A673 (cell line): ENCODE data around the gene SLC24A5. TPM values are rescaled to one million over a fixed set of nuclear protein-coding genes. Genes with fewer than 3 reads are reported as not detected.
A peak's percentile ranks its signal among the peaks of the same experiment; 100 is the strongest.

Experiments
- BruUV-seq: library from RNA; stranded (reverse); fragments of 400-500 nt; replicated peaks from 2 replicates; lab custom pipeline; 2021; lab: Mats Ljungman, UMichigan
- CTCF ChIA-PET: fragments of 300-600 bp; sonication (Branson Sonifier 250); formaldehyde crosslinking; loops from one replicate; lab custom pipeline; 2022; ENCODE audit warnings: antibody characterized with exemption; lab: Charles Lee
- POLR2A ChIA-PET: fragments of 300-600 bp; sonication (Branson Sonifier 250); formaldehyde crosslinking; loops from one replicate; lab custom pipeline; 2022; ENCODE audit warnings: antibody characterized with exemption; ENCODE audit not compliant: low non-redundant PET; lab: Charles Lee
- DNase-seq: peaks from one replicate; pipeline ENCODE4 v3.0.0-alpha.2; 2015; ENCODE audit warnings: low spot score
- H3K27ac ChIP-seq: fragments of 200-600 bp; sonication (generic); 2 replicates; pipeline ENCODE4 v1.5.1; 2016; ENCODE audit warnings: mixed run types, low read depth, mild to moderate bottlenecking, mixed read lengths, antibody characterized with exemption, low read length; ENCODE audit not compliant: poor library complexity, severe bottlenecking
- H3K27me3 ChIP-seq: fragments of 200-600 bp; sonication (generic); replicated peaks from 2 replicates; pipeline ENCODE4 v1.6.1; 2017; ENCODE audit warnings: mixed run types, low read depth, mild to moderate bottlenecking, mixed read lengths, antibody characterized with exemption, low read length; ENCODE audit not compliant: insufficient read depth, poor library complexity
- H3K36me3 ChIP-seq: fragments of 200-600 bp; sonication (generic); 2 replicates; pipeline ENCODE4 v1.6.1; 2016; ENCODE audit warnings: mixed run types, mild to moderate bottlenecking, mixed read lengths, antibody characterized with exemption, low read length; ENCODE audit not compliant: insufficient read depth, poor library complexity, severe bottlenecking
- H3K4me1 ChIP-seq: fragments of 200-600 bp; sonication (generic); 2 replicates; pipeline ENCODE4 v1.6.1; 2017; ENCODE audit warnings: mixed run types, mild to moderate bottlenecking, mixed read lengths, antibody characterized with exemption, low read length; ENCODE audit not compliant: insufficient read depth, poor library complexity, severe bottlenecking
- H3K4me3 ChIP-seq: fragments of 200-600 bp; sonication (generic); 2 replicates; pipeline ENCODE4 v1.5.1; 2016; ENCODE audit warnings: low read depth, mixed run types, mild to moderate bottlenecking, mixed read lengths, low read length; ENCODE audit not compliant: poor library complexity, severe bottlenecking
- H3K9me3 ChIP-seq: fragments of 200-600 bp; sonication (generic); 2 replicates; pipeline ENCODE4 v1.6.1; 2016; ENCODE audit warnings: mixed run types, low read depth, mild to moderate bottlenecking, mixed read lengths, antibody characterized with exemption, low read length; ENCODE audit not compliant: poor library complexity, severe bottlenecking
- EZH2 ChIP-seq: fragments of 200-600 bp; sonication (generic); IDR thresholded peaks from 2 replicates; pipeline ENCODE4 v1.6.1; 2017; ENCODE audit warnings: borderline replicate concordance, low read depth, mild to moderate bottlenecking, mixed read lengths, antibody characterized with exemption, low read length; ENCODE audit not compliant: poor library complexity, severe bottlenecking
- intact Hi-C: fragments of 100-400 bp; cut with micrococcal nuclease; formaldehyde crosslinking; loops from one replicate; pipeline ENCODE4 v1.10.0; 2022; ENCODE audit not compliant: unreplicated experiment
- total RNA-seq: library from RNA; stranded (reverse); gene quantifications from 2 replicates; pipeline ENCODE4 v1.2.3, GENCODE V29; 2021
- TF ChIP-seq, protein P1 (sequence below): fragments of 300-800, 200-600 bp; sonication (generic); conservative IDR thresholded peaks from 2 replicates; pipeline ENCODE4 v1.5.1; 2017; ENCODE audit warnings: low read depth, mild to moderate bottlenecking, antibody characterized with exemption, low read length, moderate library complexity, mixed read lengths

Gene SLC24A5
- total RNA-seq, 1 experiment from 2014 or later = not detected

DNA sequence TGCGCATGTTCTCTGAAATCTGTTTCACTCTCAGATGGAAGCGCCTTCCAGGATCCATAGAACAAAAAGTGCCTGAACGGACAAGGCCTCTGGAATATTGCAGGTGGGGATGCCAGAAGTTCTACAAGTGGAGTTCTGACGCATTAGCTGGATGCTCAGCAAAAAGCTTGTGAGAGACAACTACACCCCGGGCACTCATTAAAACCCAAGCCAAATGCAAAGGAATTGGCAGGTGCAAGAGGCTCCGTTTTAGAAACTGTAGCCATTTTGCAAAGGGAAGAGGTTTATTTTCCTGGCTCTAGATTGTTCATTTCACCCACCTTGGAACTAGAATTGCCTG is 35.2 kb upstream of the SLC24A5 start:
- ChIA-PET POLR2A (no interaction called here), CTCF (interaction anchor here (0.5 to 1.6 kb wide), 11 partner anchors 10 to 890 kb away, joined by 3 to 20 read pairs (median 4); no protein-coding TSS in a partner anchor)
- H3K27me3 ChIP-seq = no peaks in the 10 kb centered on the region
- no peaks in the 10 kb centered on the region for H3K36me3 ChIP-seq
- no peak overlapping the region for H3K4me3 ChIP-seq
- H3K9me3 ChIP-seq = no peaks in the 10 kb centered on the region
- intact Hi-C loops = loop anchor here (2.0 to 10.0 kb wide), 3 partner anchors 93 to 889 kb away; partner anchors contain the start of gene SEMA6D
- no peak overlapping the region for H3K27ac ChIP-seq
- no peaks in the 10 kb centered on the region for H3K4me1 ChIP-seq
- BruUV-seq = no TSS peak
- TF ChIP-seq, protein P1, sequence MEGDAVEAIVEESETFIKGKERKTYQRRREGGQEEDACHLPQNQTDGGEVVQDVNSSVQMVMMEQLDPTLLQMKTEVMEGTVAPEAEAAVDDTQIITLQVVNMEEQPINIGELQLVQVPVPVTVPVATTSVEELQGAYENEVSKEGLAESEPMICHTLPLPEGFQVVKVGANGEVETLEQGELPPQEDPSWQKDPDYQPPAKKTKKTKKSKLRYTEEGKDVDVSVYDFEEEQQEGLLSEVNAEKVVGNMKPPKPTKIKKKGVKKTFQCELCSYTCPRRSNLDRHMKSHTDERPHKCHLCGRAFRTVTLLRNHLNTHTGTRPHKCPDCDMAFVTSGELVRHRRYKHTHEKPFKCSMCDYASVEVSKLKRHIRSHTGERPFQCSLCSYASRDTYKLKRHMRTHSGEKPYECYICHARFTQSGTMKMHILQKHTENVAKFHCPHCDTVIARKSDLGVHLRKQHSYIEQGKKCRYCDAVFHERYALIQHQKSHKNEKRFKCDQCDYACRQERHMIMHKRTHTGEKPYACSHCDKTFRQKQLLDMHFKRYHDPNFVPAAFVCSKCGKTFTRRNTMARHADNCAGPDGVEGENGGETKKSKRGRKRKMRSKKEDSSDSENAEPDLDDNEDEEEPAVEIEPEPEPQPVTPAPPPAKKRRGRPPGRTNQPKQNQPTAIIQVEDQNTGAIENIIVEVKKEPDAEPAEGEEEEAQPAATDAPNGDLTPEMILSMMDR = no peak
- no peak for TF ChIP-seq EZH2
- DNase-seq = no peak

GRCh38 chr15:48086133-48086532 is 34.7 kb upstream of the SLC24A5 start:
- BruUV-seq = no TSS peak
- intact Hi-C loops = loop anchor here (5.0 to 10.0 kb wide), 2 partner anchors 94 to 371 kb away; partner anchors contain the start of gene SEMA6D
- TF ChIP-seq EZH2 = no peak
- TF ChIP-seq, protein P1 = no peak
- no peak overlapping the region for H3K4me3 ChIP-seq
- H3K27ac ChIP-seq = no peak overlapping the region
- H3K9me3 ChIP-seq = no peaks in the 10 kb centered on the region
- H3K36me3 ChIP-seq = no peaks in the 10 kb centered on the region
- H3K27me3 ChIP-seq = no peaks in the 10 kb centered on the region
- ChIA-PET CTCF (no interaction called here), POLR2A (no interaction called here)
- no peak for DNase-seq
- peaks cover 2% of the 10 kb centered on the region for H3K4me1 ChIP-seq

DNA sequence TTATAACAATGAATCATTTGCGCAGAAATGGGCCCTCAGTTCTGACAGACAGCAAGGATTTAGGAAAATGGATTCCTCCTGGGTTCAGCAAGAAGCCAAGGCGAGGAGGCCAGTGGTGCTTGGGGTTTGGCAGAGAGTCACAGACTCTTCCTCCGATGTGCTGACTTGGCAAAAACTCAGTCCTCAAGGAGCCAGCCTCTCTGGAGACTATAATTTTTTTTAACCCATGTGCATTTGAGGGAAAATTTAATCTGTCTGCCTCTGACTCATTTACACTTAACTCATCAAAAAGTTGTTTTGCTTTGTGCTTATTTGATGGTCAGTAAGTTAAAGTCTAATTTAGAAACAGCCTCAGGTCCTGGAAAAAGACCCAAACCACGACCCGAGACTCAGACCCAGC is 34.2 kb upstream of the SLC24A5 start:
- ChIA-PET POLR2A (no interaction called here), CTCF (no interaction called here)
- H3K27me3 ChIP-seq = no peaks in the 10 kb centered on the region
- H3K27ac ChIP-seq = no peak overlapping the region
- H3K4me1 ChIP-seq = peaks cover 6% of the 10 kb centered on the region
- no peaks in the 10 kb centered on the region for H3K9me3 ChIP-seq
- no TSS peak for BruUV-seq
- H3K4me3 ChIP-seq = no peak overlapping the region
- TF ChIP-seq, protein P1 = no peak
- no peak for TF ChIP-seq EZH2
- peak; percentile 38 for DNase-seq
- no peaks in the 10 kb centered on the region for H3K36me3 ChIP-seq
- intact Hi-C loops = loop anchor here (5.0 to 10.0 kb wide), 2 partner anchors 94 to 372 kb away; partner anchors contain the start of gene SEMA6D
